Fibroblast of skin of left biceps (primary cell): ENCODE data around the gene CATSPERZ.

ENCODE experiments used
- DNase-seq, 2 experiments: peaks; one replicate each; pipeline ENCODE4 v3.0.0-alpha.2; 2013; ENCODE audit warnings: low read depth in 2 of 2

The CATSPERZ gene

GRCh38 chr11:64341429-64341828, 41.3 kb downstream of the CATSPERZ start:
- no peak for DNase-seq

DNA sequence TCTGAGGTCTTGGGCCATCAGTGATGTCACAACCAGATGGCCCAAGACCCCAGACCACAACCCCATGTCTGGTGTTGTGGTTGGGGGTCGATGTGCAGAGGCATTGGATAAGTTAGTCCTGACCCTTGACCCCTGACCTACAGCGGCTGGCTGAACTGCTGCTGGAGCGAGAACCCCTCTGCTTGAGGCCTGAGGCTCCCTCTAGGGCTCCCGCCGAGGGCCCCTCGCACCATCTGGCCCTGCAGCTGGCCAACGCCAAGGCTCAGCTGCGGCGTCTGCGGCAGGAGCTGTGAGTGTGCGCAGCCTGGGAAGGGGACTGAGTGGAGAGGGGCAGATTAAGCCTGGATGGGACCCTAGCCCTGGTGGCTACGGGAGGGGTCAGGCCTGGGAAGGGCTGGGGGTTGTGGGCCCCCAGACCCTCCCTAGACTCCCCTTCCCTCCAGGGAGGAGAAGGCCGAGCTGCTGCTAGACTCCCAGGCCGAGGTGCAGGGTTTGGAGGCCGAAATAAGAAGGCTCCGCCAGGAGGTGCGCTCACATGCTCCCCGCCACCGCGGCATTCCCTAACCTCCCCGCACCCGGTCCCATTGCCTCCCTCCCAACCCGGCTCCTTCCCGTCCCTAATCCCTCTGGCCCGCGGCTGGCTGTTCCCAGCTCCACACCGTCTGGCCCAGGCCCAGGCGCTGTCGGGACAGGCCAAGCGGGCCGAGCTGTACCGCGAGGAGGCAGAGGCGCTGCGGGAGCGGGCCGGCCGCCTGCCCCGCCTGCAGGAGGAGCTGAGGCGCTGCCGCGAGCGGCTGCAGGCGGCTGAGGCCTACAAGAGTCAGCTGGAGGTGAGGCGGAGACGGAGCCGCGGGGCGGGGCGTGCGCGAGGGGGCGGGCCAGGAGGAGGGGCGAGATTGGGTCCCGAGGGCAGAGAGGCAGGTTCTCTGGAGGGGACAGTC, 42.0 kb downstream of the CATSPERZ start:
- DNase-seq, result peak; percentile 63 to 64

GRCh38 chr11:64342869-64343745, 42.9 kb downstream of the CATSPERZ start:
- no peak for DNase-seq

GRCh38 chr11:64343767-64344559, 43.8 kb downstream of the CATSPERZ start:
- DNase-seq, result no peak

- DNase-seq, result no peak
Observed at GRCh38 chr11:64344787-64345186, 44.6 kb downstream of the CATSPERZ start.

DNA sequence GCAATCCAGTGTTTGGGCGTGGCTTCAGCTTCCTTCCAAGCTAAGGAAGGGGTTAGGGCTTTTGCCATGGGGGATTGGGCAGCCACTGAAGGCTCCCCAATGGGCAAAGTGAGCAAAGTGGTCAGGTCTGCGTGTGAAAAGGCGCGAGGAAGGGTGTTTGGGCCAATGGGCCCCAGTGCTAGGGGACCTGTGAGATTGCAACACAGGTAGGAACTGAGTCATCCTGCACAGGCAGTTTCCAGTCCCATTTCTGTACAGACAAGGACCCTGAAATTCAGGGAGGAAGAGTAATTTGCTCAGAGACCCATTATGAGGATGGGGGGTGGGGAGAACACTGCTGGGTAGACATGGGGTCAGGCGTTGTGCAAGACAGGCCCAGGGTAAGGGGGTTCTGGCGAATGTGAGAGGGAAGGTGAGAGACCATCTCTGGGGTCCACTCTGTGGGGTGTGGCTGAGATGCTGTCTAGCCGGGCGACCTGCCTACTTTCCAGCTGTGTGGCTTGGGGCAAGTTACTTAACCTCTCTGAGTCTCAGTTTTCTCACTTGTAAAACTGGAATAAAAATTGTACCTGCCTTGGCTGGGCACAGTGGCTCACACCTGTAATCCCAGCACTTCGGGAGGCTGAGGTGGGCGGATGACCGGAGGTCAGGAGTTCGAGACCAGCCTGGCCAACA, 47.2 kb downstream of the CATSPERZ start:
- DNase-seq, result no peak

- no peak for DNase-seq
Observed at GRCh38 chr11:64348383-64349024, 48.3 kb downstream of the CATSPERZ start.

- no peak for DNase-seq
Observed at GRCh38 chr11:64349025-64349387, 48.8 kb downstream of the CATSPERZ start.

- DNase-seq, result no peak
Observed at GRCh38 chr11:64349404-64349803, 49.2 kb downstream of the CATSPERZ start.

DNA sequence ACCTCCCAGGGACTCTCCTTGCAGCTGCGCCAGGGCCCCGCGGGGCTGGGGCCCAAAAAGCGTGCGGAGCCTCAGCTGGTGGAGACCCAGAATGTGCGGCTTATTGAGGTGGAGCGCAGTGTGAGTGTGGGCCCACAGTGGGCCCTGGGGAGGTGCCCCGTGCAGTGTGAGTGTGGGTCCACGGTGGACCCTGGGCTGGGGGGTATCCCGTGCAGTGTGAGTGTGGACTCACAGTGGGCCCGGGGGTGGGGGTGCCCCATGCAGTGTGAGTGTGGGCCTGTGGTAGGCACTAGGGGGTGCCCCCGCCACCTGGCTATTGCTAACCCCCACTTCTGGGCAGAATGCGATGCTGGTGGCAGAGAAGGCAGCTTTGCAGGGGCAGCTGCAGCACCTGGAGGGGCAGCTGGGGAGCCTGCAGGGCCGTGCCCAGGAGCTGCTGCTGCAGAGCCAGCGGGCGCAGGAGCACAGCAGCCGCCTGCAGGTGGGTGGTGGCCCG, 51.0 kb downstream of the CATSPERZ start:
- DNase-seq, result no peak

GRCh38 chr11:64352099-64352994, 52.2 kb downstream of the CATSPERZ start:
- no peak for DNase-seq

- DNase-seq, result no peak
Observed at GRCh38 chr11:64352995-64353714, 53.0 kb downstream of the CATSPERZ start.

DNA sequence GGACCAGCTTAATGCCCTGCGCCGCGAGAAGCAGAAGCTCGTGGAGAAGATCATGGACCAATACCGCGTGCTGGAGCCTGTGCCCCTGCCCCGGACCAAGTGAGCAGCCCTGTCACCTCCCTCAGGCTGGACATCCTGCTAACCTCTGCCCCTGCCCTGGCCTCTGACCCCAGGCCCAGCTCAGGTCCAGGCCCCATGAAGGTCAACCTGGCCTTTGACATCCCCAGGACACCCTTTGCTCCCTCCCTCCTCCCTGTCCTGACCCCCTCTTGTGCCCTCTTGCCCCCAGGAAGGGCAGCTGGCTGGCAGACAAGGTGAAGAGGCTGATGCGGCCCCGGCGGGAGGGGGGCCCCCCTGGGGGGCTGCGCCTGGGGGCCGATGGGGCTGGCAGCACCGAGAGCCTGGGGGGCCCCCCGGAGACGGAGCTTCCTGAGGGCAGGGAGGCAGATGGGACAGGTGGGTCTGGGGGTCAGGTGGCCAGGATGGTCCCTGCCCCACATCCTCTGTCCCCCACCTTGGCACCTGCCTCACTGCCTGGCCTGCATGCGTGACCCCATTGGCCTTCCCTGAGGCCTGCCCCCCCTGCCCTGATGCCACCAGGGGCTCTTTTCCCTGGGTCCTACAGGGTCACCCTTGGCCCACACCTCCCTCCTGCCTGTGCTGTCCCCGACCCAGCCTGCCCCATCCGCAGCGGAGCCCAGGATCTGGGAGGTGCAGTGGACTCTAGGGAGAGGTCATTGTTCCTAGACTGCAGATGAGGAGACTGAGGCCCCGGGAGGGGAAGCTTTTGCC, 53.8 kb downstream of the CATSPERZ start:
- DNase-seq, result no peak
